GM12878 (cell line): ENCODE results near the gene TCEANC. TPM values are rescaled to one million over a fixed set of nuclear protein-coding genes. Genes with fewer than 3 reads are reported as not detected.

Source experiments
- ATAC-seq: fragments of 200-7000 bp; cut with Tn5 transposase; 3 replicates; pipeline ENCODE4 v1.9.1; 2020; ENCODE audit warnings: mild to moderate bottlenecking, moderate library complexity
- BruUV-seq: library from RNA; stranded (reverse); fragments of 400-500 nt; replicated peaks from 2 replicates; lab custom pipeline; 2021; lab: Mats Ljungman, UMichigan
- CTCF ChIA-PET: fragments of 300-600 bp; sonication (Branson Sonifier 250); formaldehyde crosslinking; extraction: SDS; loops from one replicate; lab custom pipeline; 2021; ENCODE audit warnings: inconsistent platforms; lab: Yijun Ruan, JAX
- POLR2A ChIA-PET: fragments of 350-600 bp; formaldehyde crosslinking; extraction: SDS; loops from one replicate; lab custom pipeline; 2021; ENCODE audit warnings: inconsistent platforms; lab: Charles Lee
- RAD21 ChIA-PET: fragments of 300-600 bp; sonication (Branson Sonifier 250); formaldehyde crosslinking; loops from one replicate; lab custom pipeline; 2023; ENCODE audit warnings: antibody characterized with exemption; ENCODE audit not compliant: unreplicated experiment; lab: Charles Lee
- SMC1A ChIA-PET: fragments of 300-600 bp; sonication (Branson Sonifier 250); formaldehyde crosslinking; loops from one replicate; lab custom pipeline; 2023; ENCODE audit not compliant: unreplicated experiment, uncharacterized antibody; lab: Charles Lee
- DNase-seq: peaks from one replicate; pipeline ENCODE4 v3.0.0-alpha.2; 2011; ENCODE audit warnings: low read depth, low spot score
- FAIRE-seq: peaks from 3 replicates; lab custom pipeline; 2011; peaks lifted over from hg19 to GRCh38; lab: Jason Lieb, UNC
- H2AFZ ChIP-seq: 2 replicates; pipeline ENCODE4 v1.6.0; 2011; ENCODE audit warnings: low read depth, low read length, control low read depth; ENCODE audit not compliant: control insufficient read depth
- H3K27ac ChIP-seq: 2 replicates; pipeline ENCODE4 v1.5.1; 2011; ENCODE audit warnings: control low read depth; ENCODE audit not compliant: control insufficient read depth, insufficient read depth
- H3K27me3 ChIP-seq, 2 experiments: replicated peaks in 1 of 2; 2 replicates each; pipeline versions ENCODE4 v1.6.0 to v1.6.1; 2011; ENCODE audit warnings: low read length in 1 of 2; ENCODE audit not compliant: control insufficient read depth in 2 of 2, insufficient read depth in 2 of 2
- H3K36me3 ChIP-seq, 2 experiments: 2 replicates each; pipeline ENCODE4 v1.5.1; 2011; ENCODE audit warnings: low read length in 1 of 2; ENCODE audit not compliant: control insufficient read depth in 2 of 2, insufficient read depth in 2 of 2
- H3K4me1 ChIP-seq: 2 replicates; pipeline ENCODE4 v1.6.1; 2011; ENCODE audit warnings: mild to moderate bottlenecking, low read length, moderate library complexity, mixed read lengths; ENCODE audit not compliant: control insufficient read depth, insufficient read depth
- H3K4me2 ChIP-seq: 2 replicates; pipeline ENCODE4 v1.6.0; 2011; ENCODE audit warnings: control low read depth; ENCODE audit not compliant: control insufficient read depth, insufficient read depth
- H3K4me3 ChIP-seq: fragments of 200-600 bp; sonication (generic); 2 replicates; pipeline ENCODE4 v1.5.1; 2016
- H3K79me2 ChIP-seq: 2 replicates; pipeline ENCODE4 v1.6.0; 2011; ENCODE audit warnings: low read length; ENCODE audit not compliant: control insufficient read depth, insufficient read depth
- H3K9ac ChIP-seq: 2 replicates; pipeline ENCODE4 v1.8.0; 2011; ENCODE audit warnings: low read length, control low read depth, mixed read lengths; ENCODE audit not compliant: control insufficient read depth, insufficient read depth
- H3K9me3 ChIP-seq: replicated peaks from 3 replicates; pipeline ENCODE4 v1.5.1; 2011; ENCODE audit warnings: mild to moderate bottlenecking, low read length; ENCODE audit not compliant: control insufficient read depth, insufficient read depth
- H4K20me1 ChIP-seq: 2 replicates; pipeline ENCODE4 v1.6.0; 2011; ENCODE audit not compliant: control insufficient read depth, insufficient read depth
- BMI1 ChIP-seq: fragments of 450-650 bp; IDR thresholded peaks from 2 replicates; pipeline ENCODE4 v1.6.1; 2016; ENCODE audit warnings: mild to moderate bottlenecking, moderate library complexity, borderline replicate concordance
- CTCF ChIP-seq, 3 experiments: IDR thresholded peaks in 2 of 3; conservative IDR thresholded peaks in 1 of 3; 2 replicates each; pipeline ENCODE4 v1.5.1; 2011; ENCODE audit warnings: low read depth in 3 of 3, low read length in 3 of 3, mild to moderate bottlenecking in 3 of 3, control low read depth in 2 of 3, moderate library complexity in 2 of 3, inconsistent platforms in 1 of 3, mixed read lengths in 1 of 3; ENCODE audit not compliant: control insufficient read depth in 2 of 3, insufficient read depth in 1 of 3; ENCODE audit errors: extremely low read depth in 1 of 3
- DPF2 ChIP-seq: fragments of 450-650 bp; IDR thresholded peaks from 2 replicates; pipeline ENCODE4 v1.6.1; 2017; ENCODE audit warnings: mild to moderate bottlenecking
- E2F4 ChIP-seq: IDR thresholded peaks from 2 replicates; pipeline ENCODE4 v1.6.1; 2012; ENCODE audit warnings: low read depth, low read length, improper control_type of control experiment
- GATAD2B ChIP-seq: fragments of 450-650 bp; conservative IDR thresholded peaks from 2 replicates; pipeline ENCODE4 v1.6.1; 2017; ENCODE audit warnings: low read depth, mild to moderate bottlenecking, moderate library complexity
- PBX3 ChIP-seq: IDR thresholded peaks from 2 replicates; pipeline ENCODE4 v1.6.1; 2011; ENCODE audit warnings: mild to moderate bottlenecking, low read depth, low read length, moderate library complexity; ENCODE audit not compliant: insufficient replicate concordance
- RUNX3 ChIP-seq: IDR thresholded peaks from 2 replicates; pipeline ENCODE4 v1.6.1; 2012; ENCODE audit warnings: low read length, inconsistent platforms
- SMAD1 ChIP-seq: fragments of 450-650 bp; IDR thresholded peaks from 2 replicates; pipeline ENCODE4 v1.6.1; 2018; ENCODE audit warnings: mild to moderate bottlenecking, low read depth; ENCODE audit not compliant: partially characterized antibody
- USF2 ChIP-seq: IDR thresholded peaks from 2 replicates; pipeline ENCODE4 v1.6.1; 2011; ENCODE audit warnings: low read depth, low read length, improper control_type of control experiment, borderline replicate concordance
- WGBS: methylation state at CpG from one replicate; pipeline ENCODE4 v1.1.6; 2016; ENCODE audit warnings: low lambda C conversion rate; ENCODE audit not compliant: insufficient replicate concordance, insufficient coverage; ENCODE audit errors: missing lambda C conversion rate; 5-methylcytosine and 5-hydroxymethylcytosine counted together
- in situ Hi-C: fragments of 300-500 bp; cut with MboI; formaldehyde crosslinking; loops from 9 replicates; pipeline ENCODE4 v1.14.3; 2018; ENCODE audit warnings: mixed read lengths
- intact Hi-C: fragments of 100-400 bp; cut with micrococcal nuclease; formaldehyde crosslinking; loops from one replicate; pipeline ENCODE4 v1.14.2; 2022; ENCODE audit not compliant: unreplicated experiment
- polyA plus RNA-seq, 11 experiments: library from polyadenylated mRNA; depleted of rRNA in 4 of 11; unstranded in 6 of 11; stranded (reverse) in 5 of 11; fragments of >200 nt; fragmentation: Nextera tagmentation in 4 of 11; fragmentation: Illumina TruSeq in 1 of 11; extraction: Ambion mirVana in 4 of 11; extraction: Trizol in 1 of 11; gene quantifications; 1 replicate in 1 of 11; 2 replicates in 10 of 11; pipeline versions ENCODE4 v1.2.1 to v1.2.3, GENCODE V29; 2011 to 2016; ENCODE audit warnings: inconsistent platforms in 2 of 11, missing spikeins in 2 of 11, low read depth in 1 of 11
- total RNA-seq, 4 experiments: library from RNA; depleted of rRNA in 3 of 4; stranded (reverse); fragments of >200 nt in 3 of 4; fragmentation: Illumina TruSeq in 1 of 4; extraction: Trizol in 1 of 4; gene quantifications; 2 replicates each; pipeline versions ENCODE4 v1.2.1 to v1.2.3, GENCODE V29; 2013 to 2021

Gene TCEANC
- total and polyA plus RNA-seq, 10 of the 15 experiments (the other 5 are each of a cell fraction or from before 2014, with no cell fraction given) = 1.1 to 4.9 (median 2.9) TPM

- ChIA-PET POLR2A (interaction anchor here (0.6 to 5.1 kb wide), 7 partner anchors 8 to 47 kb away, joined by 4 to 49 read pairs (median 13); partner anchors contain the start of genes OFD1 and TRAPPC2), RAD21 (interaction anchor here (1.3 to 7.0 kb wide), 8 partner anchors 10 to 72 kb away, joined by 4 to 68 read pairs (median 26); partner anchors contain the start of genes OFD1 and TRAPPC2), CTCF (interaction anchor here (0.6 to 3.2 kb wide), 13 partner anchors 8 to 66 kb away, joined by 3 to 16 read pairs (median 4); partner anchors contain the start of genes OFD1 and TRAPPC2), SMC1A (interaction anchor here (0.9 to 6.4 kb wide), 15 partner anchors 10 to 82 kb away, joined by 3 to 79 read pairs (median 6); partner anchors contain the start of genes OFD1 and TRAPPC2)
- Histone ChIP-seq H3K27ac (no peak overlapping the region), H3K4me3 (no peak overlapping the region), H3K4me2 (no peak overlapping the region), H3K9me3 (no peaks in the 10 kb centered on the region), H3K79me2 (peaks cover 35% of the 10 kb centered on the region), H4K20me1 (no peaks in the 10 kb centered on the region), H3K36me3 (no peaks in the 10 kb centered on the region), H3K27me3 (no peaks in the 10 kb centered on the region), H2AFZ (no peak overlapping the region), H3K9ac (no peak overlapping the region), H3K4me1 (peaks cover 7% of the 10 kb centered on the region; the same call in 1 of the 2 replicates)
- intact Hi-C loops = loop anchor here (5.0 kb wide), 1 partner anchor 605 kb away; no protein-coding TSS in a partner anchor
- BruUV-seq = no TSS peak
- in situ Hi-C loops = no loop called here
- TF ChIP-seq RUNX3 (peak; percentile 61; the same call in 1 of the 2 replicates), GATAD2B (no peak), DPF2 (no peak), SMAD1 (no peak)
- FAIRE-seq = no peak
- no peak for DNase-seq
- 65% methylated on average over 1 of the region's 1 CpG for WGBS
- ATAC-seq = no peak
Observed at GRCh38 chrX:13687203-13687602, 34.3 kb downstream of the TCEANC start.

GRCh38 chrX:13688384-13688957, 35.5 kb downstream of the TCEANC start:
- ATAC-seq = peak; percentile 0; the same call in 1 of the 3 replicates
- Histone ChIP-seq H3K9ac (peak overlapping the region; percentile 93), H3K27ac (peak overlapping the region; percentile 91), H3K27me3 (no peaks in the 10 kb centered on the region), H4K20me1 (no peaks in the 10 kb centered on the region), H3K9me3 (no peaks in the 10 kb centered on the region), H2AFZ (peak overlapping the region; percentile 77), H3K4me3 (peak overlapping the region; percentile 84), H3K4me1 (peaks cover 16% of the 10 kb centered on the region), H3K36me3 (no peaks in the 10 kb centered on the region), H3K4me2 (peak overlapping the region; percentile 75), H3K79me2 (peaks cover 47% of the 10 kb centered on the region)
- intact Hi-C loops = loop anchor here (5.0 kb wide), 1 partner anchor 606 kb away; no protein-coding TSS in a partner anchor
- ChIA-PET RAD21 (interaction anchor here (0.6 to 7.0 kb wide), 15 partner anchors 9 to 1464 kb away, joined by 3 to 68 read pairs (median 4); partner anchors contain the start of genes GEMIN8, OFD1 and TRAPPC2), CTCF (interaction anchor here (1.0 to 3.2 kb wide), 12 partner anchors 9 to 63 kb away, joined by 3 to 16 read pairs (median 5); no protein-coding TSS in a partner anchor), SMC1A (interaction anchor here (0.6 to 6.4 kb wide), 18 partner anchors 9 to 340 kb away, joined by 3 to 79 read pairs (median 6); partner anchors contain the start of genes OFD1 and TRAPPC2), POLR2A (interaction anchor here (0.8 to 5.1 kb wide), 12 partner anchors 9 to 166 kb away, joined by 3 to 49 read pairs (median 6); partner anchors contain the start of genes OFD1 and TRAPPC2)
- FAIRE-seq = no peak
- 9% methylated on average over 13 of the region's 13 CpGs for WGBS
- no peak for DNase-seq
- in situ Hi-C loops = no loop called here
- BruUV-seq = TSS peak; percentile 95
- TF ChIP-seq CTCF (IDR thresholded peaks at IDR 0.05 in 2 of 3, conservative IDR thresholded peaks at IDR 0.05 in 1 of 3; ENCODE audit: control insufficient read depth in 2 of 3, extremely low read depth in 1 of 3, insufficient read depth in 1 of 3, low read depth in 3 of 3, low read length in 3 of 3) (no peak), USF2 (no peak), BMI1 (no peak), PBX3 (no peak), E2F4 (no peak)
